Activated CD4-positive, alpha-beta memory T cell treated with anti-CD3 and anti-CD28 coated beads for 36 hours (primary cell): ENCODE results near the gene HCAR3. TPM values are rescaled to one million over a fixed set of nuclear protein-coding genes. Genes with fewer than 3 reads are reported as not detected.
"Not testable (repeated sequence)": the region's sequence is repeated elsewhere in the genome, so short reads cannot be mapped to it uniquely, and the experiment has no call there.

Experiments
- CTCF ChIA-PET: fragments of 350-600 bp; sonication (Branson Sonifier 250); formaldehyde crosslinking; loops from one replicate; lab custom pipeline; 2021; ENCODE audit warnings: antibody characterized with exemption, inconsistent platforms; lab: Charles Lee
- POLR2A ChIA-PET: fragments of 350-600 bp; sonication (Branson Sonifier 250); formaldehyde crosslinking; loops from one replicate; lab custom pipeline; 2021; ENCODE audit warnings: antibody characterized with exemption; lab: Charles Lee
- DNase-seq: peaks from one replicate; pipeline ENCODE4 v3.0.0-alpha.2; 2020
- H3K27ac Mint-ChIP-seq: one replicate; pipeline ENCODE4 v1.8.0; 2021; ENCODE audit warnings: mixed read lengths
- H3K27me3 Mint-ChIP-seq: one replicate; pipeline ENCODE4 v1.8.0; 2021; ENCODE audit warnings: mixed read lengths
- H3K36me3 Mint-ChIP-seq: one replicate; pipeline ENCODE4 v1.8.0; 2021; ENCODE audit warnings: mixed read lengths
- H3K4me1 Mint-ChIP-seq: one replicate; pipeline ENCODE4 v1.8.0; 2021; ENCODE audit warnings: low read depth, mixed read lengths
- H3K4me3 Mint-ChIP-seq: one replicate; pipeline ENCODE4 v1.8.0; 2021; ENCODE audit warnings: mild to moderate bottlenecking, mixed read lengths
- H3K9me3 Mint-ChIP-seq: one replicate; pipeline ENCODE4 v1.8.0; 2021; ENCODE audit warnings: mixed read lengths
- intact Hi-C: fragments of 100-400 bp; cut with micrococcal nuclease; formaldehyde crosslinking; loops from one replicate; pipeline ENCODE4 v1.15.1; 2023
- total RNA-seq, 2 experiments: library from RNA; stranded (reverse); gene quantifications; one replicate each; pipeline ENCODE4 v1.2.3, GENCODE V29; 2021

Gene HCAR3
- total RNA-seq, 2 experiments from 2014 or later, result 0.10 TPM; not detected in 1

DNA sequence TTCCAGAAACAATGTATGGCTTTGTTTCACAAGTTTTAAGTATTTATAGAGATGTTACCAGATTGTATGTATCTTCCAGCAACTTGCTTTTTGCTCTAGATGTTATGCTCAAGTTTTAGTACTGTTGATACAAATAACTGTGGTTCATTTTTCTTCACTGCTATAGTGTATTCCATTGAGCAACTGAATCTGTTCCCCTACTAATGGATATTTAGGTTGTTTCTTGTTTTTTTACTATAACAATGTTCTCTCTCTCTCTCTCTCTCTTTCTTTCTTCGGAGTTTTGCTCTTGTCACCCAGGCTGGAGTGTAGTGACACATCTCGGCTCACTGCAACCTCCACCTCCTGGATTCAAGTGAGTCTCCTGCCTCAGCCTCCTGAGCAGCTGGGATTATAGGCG, 30.1 kb downstream of the HCAR3 start:
- CTCF ChIA-PET, result no interaction called here
- POLR2A ChIA-PET, result no interaction called here
- no peaks in the 10 kb centered on the region for H3K9me3 Mint-ChIP-seq
- DNase-seq, result no peak
- H3K36me3 Mint-ChIP-seq, result no peaks in the 10 kb centered on the region
- no peaks in the 10 kb centered on the region for H3K27me3 Mint-ChIP-seq
- no peak overlapping the region for H3K4me3 Mint-ChIP-seq
- H3K27ac Mint-ChIP-seq, result no peak overlapping the region
- intact Hi-C loops, result no loop called here
- H3K4me1 Mint-ChIP-seq, result no peaks in the 10 kb centered on the region

DNA sequence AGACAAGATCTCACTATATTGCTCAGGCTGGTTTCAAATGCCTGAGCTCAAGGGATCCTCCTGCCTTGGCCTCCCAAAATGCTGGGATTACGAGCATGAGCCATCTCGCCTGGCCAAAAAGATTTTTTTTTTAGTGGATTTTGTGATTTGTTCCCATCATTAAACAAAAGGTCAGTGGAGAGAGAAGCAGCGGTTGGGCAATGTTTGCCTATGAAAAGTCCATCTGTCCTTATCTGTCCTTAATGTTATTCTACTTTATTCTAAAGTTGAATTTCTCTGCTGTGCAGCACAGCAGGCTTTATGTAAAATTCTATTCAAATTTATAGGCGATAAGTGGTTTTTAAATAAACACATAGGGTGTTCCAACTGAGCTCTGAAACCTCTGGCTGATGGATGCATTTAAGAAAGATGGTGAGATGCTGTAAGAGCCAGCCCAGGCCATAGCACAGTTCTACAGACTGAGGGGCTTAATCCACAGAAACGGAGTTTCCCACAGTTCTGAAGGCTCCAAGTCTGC, 32.3 kb downstream of the HCAR3 start:
- ChIA-PET POLR2A (interaction anchor here (0.6 kb wide), 1 partner anchor 309 kb away, joined by 3 read pairs; no protein-coding TSS in a partner anchor), CTCF (no interaction called here)
- intact Hi-C loops, result no loop called here
- no peak overlapping the region for H3K27ac Mint-ChIP-seq
- H3K36me3 Mint-ChIP-seq, result no peaks in the 10 kb centered on the region
- no peaks in the 10 kb centered on the region for H3K9me3 Mint-ChIP-seq
- no peaks in the 10 kb centered on the region for H3K4me1 Mint-ChIP-seq
- DNase-seq, result no peak
- H3K4me3 Mint-ChIP-seq, result no peak overlapping the region
- H3K27me3 Mint-ChIP-seq, result no peaks in the 10 kb centered on the region

DNA sequence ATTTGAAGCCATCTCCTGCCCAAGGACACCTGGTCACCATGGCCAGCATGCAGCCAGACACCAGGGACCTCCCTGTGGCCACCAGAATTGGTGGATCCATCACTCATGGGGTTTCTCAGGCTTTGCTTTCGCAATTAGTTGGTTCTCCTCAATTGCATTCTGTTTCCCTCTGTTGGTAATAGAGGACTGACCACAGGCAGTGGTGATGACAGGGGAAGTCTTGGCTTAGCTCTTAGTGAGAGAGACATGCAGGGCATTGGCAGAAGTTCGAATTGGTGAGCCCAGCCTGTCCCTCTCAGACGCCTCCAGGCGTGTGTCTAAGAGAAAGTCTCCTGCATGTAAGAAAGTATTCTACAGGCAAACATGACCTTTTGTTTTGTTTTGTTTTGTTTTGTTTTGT, 34.8 kb downstream of the HCAR3 start:
- Mint-ChIP-seq H3K9me3 (no peaks in the 10 kb centered on the region), H3K4me1 (no peaks in the 10 kb centered on the region), H3K4me3 (no peak overlapping the region), H3K27me3 (peaks cover 3% of the 10 kb centered on the region), H3K36me3 (no peaks in the 10 kb centered on the region), H3K27ac (no peak overlapping the region)
- POLR2A ChIA-PET, result no interaction called here
- CTCF ChIA-PET, result no interaction called here
- intact Hi-C loops, result no loop called here
- DNase-seq, result no peak

DNA sequence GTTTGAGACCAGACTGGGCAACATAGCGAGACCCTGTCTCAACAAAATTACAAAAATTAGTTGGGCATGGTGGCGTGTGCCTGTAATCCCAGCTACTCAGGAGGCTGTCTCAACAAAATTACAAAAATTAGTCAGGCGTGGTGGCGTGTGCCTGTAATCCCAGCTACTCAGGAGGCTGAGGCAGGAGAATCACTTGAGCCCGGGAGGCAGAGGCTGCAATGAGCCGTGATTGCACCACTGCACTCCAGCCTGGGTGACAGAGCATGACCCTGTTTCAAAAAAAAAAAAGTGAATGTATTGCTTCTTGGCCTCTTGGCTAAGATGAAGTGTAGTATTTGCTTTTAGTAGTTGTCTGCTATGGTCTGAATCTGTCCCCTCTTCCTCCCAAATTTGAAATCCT, 35.6 kb downstream of the HCAR3 start:
- DNase-seq, H3K27me3 Mint-ChIP-seq, H3K4me3 Mint-ChIP-seq, H3K36me3 Mint-ChIP-seq, H3K9me3 Mint-ChIP-seq, CTCF ChIA-PET, POLR2A ChIA-PET, H3K4me1 Mint-ChIP-seq, H3K27ac Mint-ChIP-seq, intact Hi-C loops: not testable (repeated sequence)

DNA sequence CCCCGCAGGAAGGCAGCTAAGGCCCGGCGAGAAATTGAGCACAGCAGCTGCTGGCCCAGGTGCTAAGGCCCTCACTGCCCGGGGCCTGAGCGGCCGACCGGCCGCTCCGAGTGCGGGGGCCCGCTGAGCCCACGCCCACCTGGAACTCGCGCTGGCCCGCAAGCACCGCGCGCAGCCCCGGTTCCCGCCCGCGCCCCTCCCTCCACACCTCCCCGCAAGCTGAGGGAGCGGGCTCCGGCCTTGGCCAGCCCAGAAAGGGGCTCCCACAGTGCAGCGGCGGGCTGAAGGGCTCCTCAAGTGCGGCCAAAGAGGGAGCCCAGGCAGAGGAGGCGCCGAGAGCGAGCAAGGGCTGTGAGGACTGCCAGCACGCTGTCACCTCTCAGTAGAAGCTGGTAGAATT, 39.8 kb downstream of the HCAR3 start:
- H3K9me3 Mint-ChIP-seq, H3K36me3 Mint-ChIP-seq, H3K27ac Mint-ChIP-seq, CTCF ChIA-PET, H3K4me1 Mint-ChIP-seq, H3K4me3 Mint-ChIP-seq, POLR2A ChIA-PET, DNase-seq, intact Hi-C loops, H3K27me3 Mint-ChIP-seq: not testable (repeated sequence)

DNA sequence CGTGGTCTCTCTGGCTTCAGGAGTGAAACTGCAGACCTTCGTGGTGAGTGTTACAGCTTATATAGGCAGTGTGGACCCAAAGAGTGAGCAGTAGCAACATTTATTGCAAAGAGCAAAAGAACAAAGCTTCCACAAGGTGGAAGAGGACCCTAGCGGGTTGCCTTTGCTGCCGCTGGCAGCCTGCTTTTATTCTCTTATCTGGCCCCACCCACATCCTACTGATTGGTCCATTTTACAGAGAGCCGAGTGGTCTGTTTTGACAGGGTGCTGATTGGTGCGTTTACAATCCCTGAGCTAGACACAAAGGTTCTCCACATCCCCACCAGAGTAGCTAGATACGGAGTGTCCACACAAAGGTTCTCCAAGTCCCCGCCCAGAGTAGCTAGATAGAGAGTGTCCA, 40.6 kb downstream of the HCAR3 start:
- POLR2A ChIA-PET, DNase-seq, H3K4me1 Mint-ChIP-seq, H3K27ac Mint-ChIP-seq, H3K4me3 Mint-ChIP-seq, intact Hi-C loops, CTCF ChIA-PET, H3K36me3 Mint-ChIP-seq, H3K9me3 Mint-ChIP-seq, H3K27me3 Mint-ChIP-seq: not testable (repeated sequence)

DNA sequence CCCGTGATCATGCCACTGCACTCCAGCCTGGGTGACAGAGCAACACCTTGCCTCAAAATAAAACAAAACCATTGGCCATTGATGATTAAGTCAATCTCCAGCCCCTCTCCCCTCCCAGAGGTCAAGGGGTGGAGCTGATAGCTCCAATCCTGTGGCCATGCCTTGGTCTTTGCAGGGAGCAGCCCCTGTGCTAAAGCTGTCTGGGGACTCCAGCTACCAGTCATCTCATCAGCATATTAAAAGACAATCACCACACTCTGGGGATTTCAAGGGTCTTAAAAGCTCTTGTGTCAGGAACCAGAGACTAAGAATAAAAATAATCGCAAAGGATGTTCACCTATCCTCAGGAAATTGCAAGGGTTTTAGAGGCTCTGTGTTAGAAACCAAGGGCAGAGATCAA, 44.1 kb downstream of the HCAR3 start:
- H3K36me3 Mint-ChIP-seq, result no peaks in the 10 kb centered on the region
- ChIA-PET POLR2A (interaction anchor here (0.6 kb wide), 1 partner anchor 26 kb away, joined by 3 read pairs; no protein-coding TSS in a partner anchor), CTCF (interaction anchor here (0.6 kb wide), 1 partner anchor 11 kb away, joined by 4 read pairs; no protein-coding TSS in a partner anchor)
- DNase-seq, result no peak
- H3K9me3 Mint-ChIP-seq, result no peaks in the 10 kb centered on the region
- intact Hi-C loops, result no loop called here
- H3K4me3 Mint-ChIP-seq, result no peak overlapping the region
- no peaks in the 10 kb centered on the region for H3K4me1 Mint-ChIP-seq
- H3K27me3 Mint-ChIP-seq, result peaks cover 3% of the 10 kb centered on the region
- H3K27ac Mint-ChIP-seq, result no peak overlapping the region

DNA sequence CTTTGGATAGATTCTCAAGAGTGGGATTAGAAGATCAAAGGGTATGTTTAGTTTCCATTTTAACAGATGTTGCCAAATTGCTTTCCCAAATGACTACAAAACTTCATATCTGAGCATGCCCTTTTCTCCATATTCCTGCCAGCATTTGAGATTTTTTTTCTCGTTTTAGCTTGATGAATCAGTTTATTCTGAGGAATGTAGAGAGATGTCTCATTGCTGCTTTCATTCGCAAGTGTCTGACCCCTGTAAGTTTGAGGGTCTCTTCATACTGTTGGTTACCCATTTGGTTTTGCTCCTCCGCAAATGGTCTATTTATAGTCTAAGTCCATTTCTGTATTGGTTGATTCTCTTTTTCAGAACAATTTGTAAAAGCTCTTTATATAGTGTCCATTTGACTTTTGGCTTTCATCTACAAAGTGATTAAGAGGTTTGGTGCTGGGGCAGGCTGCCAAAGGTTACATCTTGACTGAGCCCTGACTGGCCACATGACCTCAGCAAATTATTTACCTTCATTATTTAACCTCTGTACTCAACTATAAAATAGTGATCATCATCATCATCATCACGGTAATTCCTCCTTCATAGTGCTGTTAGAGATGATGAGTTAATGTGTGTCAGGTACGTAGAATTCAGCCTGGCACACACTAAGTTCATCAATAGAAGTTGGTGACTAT, 47.1 kb downstream of the HCAR3 start:
- ChIA-PET POLR2A (no interaction called here), CTCF (no interaction called here)

DNA sequence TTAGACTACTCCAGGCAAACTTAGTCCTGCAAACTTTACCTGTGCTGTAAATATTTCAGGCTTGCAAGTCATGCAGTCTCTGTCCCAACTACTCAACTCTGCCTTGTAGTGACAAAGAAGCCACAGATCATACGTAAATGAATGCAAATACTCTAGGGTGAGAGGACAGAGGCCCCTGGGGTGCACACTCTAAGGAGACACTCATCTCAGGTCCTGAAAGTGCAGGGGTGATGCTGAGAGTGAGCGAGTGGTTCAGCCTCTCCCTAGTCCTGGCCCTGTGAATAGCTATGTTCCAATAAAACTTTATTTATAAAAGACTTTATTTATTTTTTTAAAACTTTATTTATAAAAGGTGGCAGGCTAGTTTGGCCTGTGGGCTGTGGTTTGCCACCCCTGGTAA, 48.3 kb downstream of the HCAR3 start:
- H3K27ac Mint-ChIP-seq, result no peak overlapping the region
- H3K4me1 Mint-ChIP-seq, result no peaks in the 10 kb centered on the region
- no peaks in the 10 kb centered on the region for H3K27me3 Mint-ChIP-seq
- ChIA-PET POLR2A (no interaction called here), CTCF (no interaction called here)
- H3K9me3 Mint-ChIP-seq, result no peaks in the 10 kb centered on the region
- intact Hi-C loops, result no loop called here
- H3K36me3 Mint-ChIP-seq, result no peaks in the 10 kb centered on the region
- H3K4me3 Mint-ChIP-seq, result no peak overlapping the region
- DNase-seq, result no peak

More for the DNA sequence above, 47.1 kb downstream of the HCAR3 start:
- no peak overlapping the region for H3K4me3 Mint-ChIP-seq
- H3K4me1 Mint-ChIP-seq, result no peaks in the 10 kb centered on the region
- no peak overlapping the region for H3K27ac Mint-ChIP-seq
- H3K27me3 Mint-ChIP-seq, result no peaks in the 10 kb centered on the region
- no peaks in the 10 kb centered on the region for H3K9me3 Mint-ChIP-seq
- H3K36me3 Mint-ChIP-seq, result no peaks in the 10 kb centered on the region
- DNase-seq, result no peak
- intact Hi-C loops, result no loop called here

DNA sequence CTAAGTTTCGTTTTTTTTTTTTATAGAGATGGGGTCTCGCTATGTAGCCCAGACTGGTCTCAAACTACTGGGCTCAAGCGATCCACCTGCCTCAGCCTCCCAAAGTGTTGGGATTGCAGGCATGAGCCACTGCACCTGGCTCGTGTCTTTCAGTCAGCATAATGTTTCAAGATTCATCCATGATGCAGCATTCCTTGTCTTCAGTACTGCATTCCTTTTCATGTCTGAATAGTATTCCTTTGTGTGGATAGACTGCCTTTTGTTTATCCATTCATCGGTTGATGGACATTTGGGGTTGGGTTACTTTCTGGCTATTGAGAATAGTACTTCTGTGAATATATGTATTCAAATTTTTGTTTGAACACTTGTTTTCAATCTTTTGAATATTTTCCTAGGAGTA, 50.9 kb downstream of the HCAR3 start:
- no peak for DNase-seq
- ChIA-PET POLR2A (no interaction called here), CTCF (interaction anchor here (0.6 to 0.7 kb wide), 2 partner anchors 100 to 1015 kb away, joined by 3 to 6 read pairs; no protein-coding TSS in a partner anchor)
- Mint-ChIP-seq H3K27me3 (no peaks in the 10 kb centered on the region), H3K27ac (no peak overlapping the region), H3K4me1 (no peaks in the 10 kb centered on the region), H3K9me3 (no peaks in the 10 kb centered on the region), H3K36me3 (no peaks in the 10 kb centered on the region), H3K4me3 (no peak overlapping the region)
- intact Hi-C loops, result no loop called here

DNA sequence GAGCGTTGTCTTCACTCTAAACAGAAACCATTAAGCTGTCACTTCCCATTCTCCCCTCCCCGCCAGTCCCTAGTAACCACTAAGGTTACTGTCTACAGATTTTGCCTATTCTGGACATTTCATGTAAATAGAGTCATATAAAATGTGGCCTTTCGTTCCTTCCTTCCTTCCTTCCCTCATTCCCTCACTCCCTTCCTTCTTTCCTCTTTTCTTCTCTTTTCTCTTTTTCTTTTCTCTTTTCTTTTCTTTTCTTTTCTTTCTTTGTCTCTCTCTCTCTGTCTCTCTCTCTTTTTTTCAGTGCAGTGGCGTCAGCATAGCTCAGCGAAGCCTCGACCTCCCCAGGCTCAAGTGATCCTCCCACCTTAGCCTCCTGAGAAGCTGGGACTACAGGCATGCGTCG, 51.3 kb downstream of the HCAR3 start:
- Mint-ChIP-seq H3K4me3 (no peak overlapping the region), H3K36me3 (no peaks in the 10 kb centered on the region), H3K27me3 (no peaks in the 10 kb centered on the region), H3K9me3 (no peaks in the 10 kb centered on the region), H3K27ac (no peak overlapping the region), H3K4me1 (no peaks in the 10 kb centered on the region)
- no peak for DNase-seq
- intact Hi-C loops, result no loop called here
- POLR2A ChIA-PET, result no interaction called here
- CTCF ChIA-PET, result interaction anchor here (0.6 to 0.7 kb wide), 2 partner anchors 99 to 1014 kb away, joined by 3 to 6 read pairs; no protein-coding TSS in a partner anchor
